Adrenal gland (tissue), 12 donors: ENCODE results near the gene LSAMP. TPM values are rescaled to one million over a fixed set of nuclear protein-coding genes. Genes with fewer than 3 reads are reported as not detected.

Experiments
- DNase-seq, 7 donors: peaks; one replicate each; pipeline ENCODE4 v3.0.0-alpha.2; 2019 to 2020
- H3K27ac ChIP-seq, 5 donors: fragments of 200-600 bp; sonication (generic) in 4 of 5; 1 replicate in 3 of 5; 2 replicates in 2 of 5; pipeline versions ENCODE4 v1.5.1 to v1.8.0; 2016 to 2020; ENCODE audit warnings: mild to moderate bottlenecking in 1 of 5
- H3K27me3 ChIP-seq: fragments of 200-600 bp; 2 replicates; pipeline ENCODE4 v1.8.0; 2021
- H3K36me3 ChIP-seq, 2 donors: fragments of 200-600 bp; replicated peaks in 1 of 2; 1 replicate in 1 of 2; 2 replicates in 1 of 2; pipeline versions ENCODE4 v1.5.1 to v1.8.0; 2018 to 2022
- H3K4me1 ChIP-seq, 2 donors: fragments of 200-600 bp; replicated peaks in 1 of 2; 1 replicate in 1 of 2; 2 replicates in 1 of 2; pipeline versions ENCODE4 v1.5.1 to v1.8.0; 2018 to 2021
- H3K4me3 ChIP-seq, 4 donors: fragments of 200-600 bp; sonication (generic) in 3 of 4; one replicate each; pipeline ENCODE4 v1.5.1; 2016 to 2018
- H3K9me3 ChIP-seq, 3 donors: fragments of 200-600 bp; sonication (generic) in 1 of 3; replicated peaks in 1 of 3; 1 replicate in 2 of 3; 2 replicates in 1 of 3; pipeline versions ENCODE4 v1.5.1 to v1.8.0; 2016 to 2021
- CTCF ChIP-seq, 6 experiments: fragments of 450-650 bp in 4 of 6; fragments of 200-600 bp in 2 of 6; sonication (generic) in 1 of 6; IDR thresholded peaks; 1 replicate in 5 of 6; 2 replicates in 1 of 6; pipeline versions ENCODE4 v1.5.1 to v1.8.0; 2016 to 2021; ENCODE audit warnings: antibody characterized with exemption in 6 of 6, mild to moderate bottlenecking in 2 of 6, moderate library complexity in 1 of 6
- POLR2A ChIP-seq, 2 donors: fragments of 450-650 bp; IDR thresholded peaks; one replicate each; pipeline ENCODE4 v1.6.1; 2017; ENCODE audit warnings: antibody characterized with exemption in 2 of 2, mild to moderate bottlenecking in 2 of 2, moderate library complexity in 1 of 2
- WGBS, 4 donors: extraction: QIAGEN DNeasy Blood & Tissue Kit in 2 of 4; methylation state at CpG; one replicate each; pipeline versions ENCODE4 v1.1.5 to v1.1.7; 2013 to 2017; 5-methylcytosine and 5-hydroxymethylcytosine counted together
- intact Hi-C, 2 donors: fragments of 100-400 bp; cut with DNase I; formaldehyde crosslinking; loops; one replicate each; pipeline versions ENCODE4 v1.14.1 to v1.15.0; 2022 to 2023
- polyA plus RNA-seq, 3 donors: library from polyadenylated mRNA; stranded (reverse); fragments of 200-250 nt in 2 of 3; fragments of 350-450 nt in 1 of 3; fragmentation: Illumina TruSeq in 1 of 3; extraction: RNeasy Lipid Tissue Mini Kit (QIAGEN cat#74804) in 1 of 3; gene quantifications; one replicate each; pipeline ENCODE4 v1.2.3, GENCODE V29; 2013 to 2014
- total RNA-seq, 9 donors: library from RNA; depleted of rRNA in 4 of 9; stranded (reverse); fragments of >200 nt in 4 of 9; fragments of 120-200 nt in 1 of 9; fragmentation: NEBNext Ultra II Directional in 1 of 9; extraction: Animal tissue kit (Norgen Biotek cat#: 25700) in 1 of 9; gene quantifications; one replicate each; pipeline versions ENCODE4 v1.1.0 to v1.2.4, GENCODE V29; 2013 to 2023
- donor health status: healthy with polysubstance abuse.
- donor health status: Bipolar disorder and iron deficiency.
- donor health status: DM: yes; HTN: yes; CAD: no.
- donor health status: DM: no; HTN: no; CAD: no.
- donor health status: DM: no; HTN: no; CAD: no.
- donor health status: DM: yes; HTN: yes; CAD: no.

LSAMP gene
- total and polyA plus RNA-seq, 12 donors, result 5.8 to 53.5 (median 24.3) TPM

GRCh38 chr3:116299646-116300081 lies 145.6 kb downstream of the LSAMP start:
- Histone ChIP-seq H3K27me3 (no peaks in the 10 kb centered on the region), H3K36me3 (no peaks in the 10 kb centered on the region), H3K9me3 (no peaks in the 10 kb centered on the region), H3K4me3 (no peak overlapping the region), H3K27ac (no peak overlapping the region), H3K4me1 (no peaks in the 10 kb centered on the region)
- intact Hi-C loops, result no loop called here
- 77 to 88% (median 80%) methylated on average over 3 of the region's 3 CpGs for WGBS, 4 donors
- TF ChIP-seq CTCF (IDR thresholded peaks at IDR 0.05), result no peak
- no peak for TF ChIP-seq POLR2A (IDR thresholded peaks at IDR 0.05)
- DNase-seq, result no peak

- Histone ChIP-seq H3K27me3 (no peaks in the 10 kb centered on the region), H3K4me1 (no peaks in the 10 kb centered on the region), H3K9me3 (no peaks in the 10 kb centered on the region), H3K4me3 (no peak overlapping the region), H3K36me3 (no peaks in the 10 kb centered on the region), H3K27ac (no peak overlapping the region)
- TF ChIP-seq POLR2A (IDR thresholded peaks at IDR 0.05), result no peak
- no peak for TF ChIP-seq CTCF (IDR thresholded peaks at IDR 0.05)
- intact Hi-C loops, result no loop called here
- 40 to 92% (median 73%) methylated on average over 1 of the region's 1 CpG for WGBS, 4 donors
- no peak for DNase-seq
These were observed 147.1 kb downstream of the LSAMP start for GRCh38 chr3:116298151-116298550.

- intact Hi-C loops, result no loop called here
- Histone ChIP-seq H3K9me3 (no peaks in the 10 kb centered on the region), H3K36me3 (no peaks in the 10 kb centered on the region), H3K4me3 (no peak overlapping the region), H3K27ac (no peak overlapping the region), H3K27me3 (no peaks in the 10 kb centered on the region), H3K4me1 (no peaks in the 10 kb centered on the region)
- TF ChIP-seq CTCF (IDR thresholded peaks at IDR 0.05), result no peak
- no peak for TF ChIP-seq POLR2A (IDR thresholded peaks at IDR 0.05)
- 78 to 89% (median 88%) methylated on average over 4 of the region's 4 CpGs for WGBS, 4 donors
- no peak for DNase-seq
These were observed 154.1 kb downstream of the LSAMP start for GRCh38 chr3:116291141-116291540.

GRCh38 chr3:116288485-116288884 lies 156.8 kb downstream of the LSAMP start:
- Histone ChIP-seq H3K27ac (no peak overlapping the region), H3K4me3 (no peak overlapping the region), H3K9me3 (no peaks in the 10 kb centered on the region), H3K36me3 (no peaks in the 10 kb centered on the region), H3K27me3 (no peaks in the 10 kb centered on the region), H3K4me1 (no peaks in the 10 kb centered on the region)
- no peak for DNase-seq
- 72 to 82% (median 79%) methylated on average over 4 of the region's 4 CpGs for WGBS, 4 donors
- intact Hi-C loops, result no loop called here
- TF ChIP-seq POLR2A (IDR thresholded peaks at IDR 0.05) (no peak), CTCF (IDR thresholded peaks at IDR 0.05) (no peak)
